GM20431 (cell line): ENCODE results near the gene SIGLEC15.
"Not testable (repeated sequence)": the region's sequence is repeated elsewhere in the genome, so short reads cannot be mapped to it uniquely, and the experiment has no call there.

Experiments
- in situ Hi-C: fragments of 300-500 bp; cut with MseI, MboI; formaldehyde crosslinking; loops from one replicate; pipeline ENCODE4 v1.15.0; 2020; ENCODE audit warnings: low sequenced_read_pairs; ENCODE audit not compliant: unreplicated experiment

The SIGLEC15 gene, protein sequence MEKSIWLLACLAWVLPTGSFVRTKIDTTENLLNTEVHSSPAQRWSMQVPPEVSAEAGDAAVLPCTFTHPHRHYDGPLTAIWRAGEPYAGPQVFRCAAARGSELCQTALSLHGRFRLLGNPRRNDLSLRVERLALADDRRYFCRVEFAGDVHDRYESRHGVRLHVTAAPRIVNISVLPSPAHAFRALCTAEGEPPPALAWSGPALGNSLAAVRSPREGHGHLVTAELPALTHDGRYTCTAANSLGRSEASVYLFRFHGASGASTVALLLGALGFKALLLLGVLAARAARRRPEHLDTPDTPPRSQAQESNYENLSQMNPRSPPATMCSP

DNA sequence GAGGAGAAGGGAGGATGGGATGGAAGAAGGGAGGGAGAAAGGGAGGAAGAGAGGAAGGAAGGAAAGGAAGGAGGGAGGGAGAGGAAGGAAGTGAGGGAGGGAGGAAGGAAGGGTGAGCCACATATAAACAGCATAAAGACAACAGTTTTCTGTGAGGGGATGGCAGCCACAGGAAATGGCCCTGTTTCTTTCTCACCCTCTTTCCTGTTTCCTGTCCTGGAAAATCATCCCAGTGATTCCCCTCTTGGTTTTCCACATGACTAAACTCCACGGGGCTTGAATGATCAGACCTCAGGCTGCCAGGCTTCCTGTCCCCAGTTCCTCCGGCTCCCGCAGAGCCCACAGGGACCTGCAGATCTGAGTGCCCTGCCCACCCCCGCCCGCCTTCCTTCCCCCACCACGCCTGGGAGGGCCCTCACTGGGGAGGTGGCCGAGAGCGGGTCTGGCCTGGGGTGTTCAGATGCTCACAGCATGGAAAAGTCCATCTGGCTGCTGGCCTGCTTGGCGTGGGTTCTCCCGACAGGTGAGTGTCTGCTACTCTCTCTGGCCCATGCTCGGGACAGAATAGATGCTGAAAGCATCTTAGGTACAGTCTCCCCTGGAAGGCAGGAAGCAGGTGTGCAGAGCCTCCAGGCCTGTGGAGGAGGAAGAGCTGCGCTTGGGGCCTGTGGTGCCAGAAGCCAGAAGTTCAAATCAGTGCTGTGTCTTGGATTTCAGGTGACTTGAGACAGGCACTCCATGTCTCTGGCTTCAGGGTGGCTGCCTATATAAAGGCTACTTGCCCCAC, at the start of gene SIGLEC15:
TSS of gene SIGLEC15 (plus strand) at position 418 of the 787 bp plus-strand sequence. CDS start at position 472, 54 bp downstream.
- in situ Hi-C loops = no loop called here

- in situ Hi-C loops = no loop called here
These were observed 49.7 kb upstream of the SIGLEC15 start for GRCh38 chr18:45775743-45776142.

GRCh38 chr18:45777393-45777792, 48.1 kb upstream of the SIGLEC15 start:
- in situ Hi-C loops = no loop called here

- in situ Hi-C loops = no loop called here
These were observed 44.9 kb upstream of the SIGLEC15 start for GRCh38 chr18:45780568-45780967.

- in situ Hi-C loops = no loop called here
These were observed 42.8 kb upstream of the SIGLEC15 start for GRCh38 chr18:45782662-45783061.

GRCh38 chr18:45783097-45784075, 42.1 kb upstream of the SIGLEC15 start:
- in situ Hi-C loops = no loop called here

DNA sequence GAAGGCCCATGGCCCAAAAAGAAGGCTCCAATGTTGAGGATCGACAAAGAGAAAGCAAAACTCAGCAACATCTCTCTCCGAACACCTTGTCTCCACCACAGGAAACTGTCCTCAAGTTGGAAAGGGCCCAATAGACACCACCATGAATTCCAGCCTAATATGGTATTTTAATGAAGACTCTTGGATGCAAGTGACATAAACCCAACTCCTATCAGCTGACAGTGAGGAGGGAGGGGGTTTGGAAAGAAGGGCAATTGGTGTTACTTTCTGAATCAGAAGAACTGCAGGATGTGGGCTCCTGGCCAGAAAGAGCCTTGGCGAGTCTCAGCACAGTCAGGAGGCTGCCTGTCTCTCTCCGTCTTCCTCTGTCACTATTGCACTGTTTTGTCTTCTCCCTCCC, 40.3 kb upstream of the SIGLEC15 start:
- in situ Hi-C loops = no loop called here

GRCh38 chr18:45786941-45787340, 38.5 kb upstream of the SIGLEC15 start:
- in situ Hi-C loops = no loop called here

GRCh38 chr18:45787346-45787745, 38.1 kb upstream of the SIGLEC15 start:
- in situ Hi-C loops = no loop called here

- in situ Hi-C loops = no loop called here
These were observed 36.6 kb upstream of the SIGLEC15 start for GRCh38 chr18:45788861-45789260.

GRCh38 chr18:45792506-45793263, 32.8 kb upstream of the SIGLEC15 start:
- in situ Hi-C loops = no loop called here

GRCh38 chr18:45793264-45793965, 32.1 kb upstream of the SIGLEC15 start:
- in situ Hi-C loops = no loop called here

DNA sequence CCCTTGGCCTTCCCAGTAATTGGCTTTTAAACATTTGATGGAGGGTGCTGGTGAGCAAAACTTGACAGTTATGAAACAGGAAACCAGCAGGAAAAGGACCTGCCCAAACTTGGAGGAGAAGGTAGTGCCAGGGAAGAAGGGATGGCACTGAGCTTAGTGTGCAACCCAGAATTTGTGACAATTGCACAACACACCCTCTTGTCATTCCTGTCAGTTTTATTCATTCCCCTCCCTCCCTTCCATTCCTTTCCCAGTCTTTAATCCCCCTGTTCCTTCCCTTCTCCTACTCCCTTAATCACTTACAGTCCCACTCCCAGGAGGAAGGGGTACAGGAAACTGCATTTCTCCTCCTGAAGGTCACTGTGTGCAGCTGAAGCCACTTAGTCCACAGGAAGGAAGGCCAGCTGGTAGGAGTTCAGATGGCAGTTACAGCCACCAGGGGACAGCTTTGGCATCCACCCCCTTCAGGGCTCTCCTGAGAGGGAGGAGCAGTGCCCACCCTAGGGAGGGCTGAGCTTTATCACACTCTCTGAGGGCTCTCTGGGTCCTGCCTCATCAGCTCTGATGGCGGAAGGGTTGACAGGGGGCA, 24.0 kb upstream of the SIGLEC15 start:
- in situ Hi-C loops = no loop called here

DNA sequence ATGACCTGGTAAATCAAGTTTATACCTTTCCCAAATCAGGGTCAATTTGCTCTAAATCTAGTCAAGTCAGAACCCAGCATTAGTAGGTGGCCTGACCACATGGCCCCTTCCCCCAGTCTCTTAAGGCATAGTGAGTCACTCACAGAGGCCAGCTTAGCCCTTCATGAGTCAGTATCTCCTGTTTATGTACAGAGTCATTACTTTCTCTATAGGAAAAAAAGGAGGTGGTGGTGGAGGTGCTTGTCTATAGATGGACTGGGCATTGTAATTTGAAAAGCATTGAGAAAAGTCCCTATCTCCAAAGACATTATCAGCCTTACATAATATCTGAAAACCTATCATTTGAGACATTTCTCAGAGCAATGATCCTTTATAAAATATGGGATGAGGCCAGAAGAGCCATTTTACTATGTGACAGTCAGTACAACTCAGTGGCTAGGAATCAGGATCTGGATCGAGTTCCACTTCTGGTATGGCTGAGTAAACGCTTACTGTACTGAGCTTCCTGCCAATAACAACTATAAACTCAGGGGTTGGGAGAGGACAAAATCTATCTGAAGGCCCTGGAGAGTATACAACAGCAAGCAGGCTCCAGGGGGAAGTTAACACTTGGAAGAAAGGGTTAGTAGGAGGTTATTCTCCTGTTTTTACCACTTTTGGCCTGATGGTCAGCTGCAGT, 22.5 kb upstream of the SIGLEC15 start:
- in situ Hi-C loops = no loop called here

DNA sequence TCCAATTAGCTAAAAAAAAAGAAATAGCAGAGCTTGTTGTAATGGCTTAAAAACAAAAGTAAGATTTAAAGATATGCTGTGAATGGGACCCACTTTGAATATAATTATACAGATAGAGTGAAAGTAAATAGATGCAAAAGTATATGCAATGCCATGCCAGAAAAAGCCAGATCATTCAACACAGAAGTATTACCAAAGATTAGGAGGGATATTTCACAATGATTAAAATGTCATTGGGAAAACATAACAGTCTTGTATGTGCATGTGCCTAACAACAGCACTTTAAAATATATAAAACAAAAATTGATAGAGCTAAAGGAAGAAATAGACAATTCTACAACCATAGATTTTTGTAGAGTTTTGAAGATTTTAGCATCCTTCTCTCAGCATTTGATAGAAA, 19.9 kb upstream of the SIGLEC15 start:
- in situ Hi-C loops = no loop called here

DNA sequence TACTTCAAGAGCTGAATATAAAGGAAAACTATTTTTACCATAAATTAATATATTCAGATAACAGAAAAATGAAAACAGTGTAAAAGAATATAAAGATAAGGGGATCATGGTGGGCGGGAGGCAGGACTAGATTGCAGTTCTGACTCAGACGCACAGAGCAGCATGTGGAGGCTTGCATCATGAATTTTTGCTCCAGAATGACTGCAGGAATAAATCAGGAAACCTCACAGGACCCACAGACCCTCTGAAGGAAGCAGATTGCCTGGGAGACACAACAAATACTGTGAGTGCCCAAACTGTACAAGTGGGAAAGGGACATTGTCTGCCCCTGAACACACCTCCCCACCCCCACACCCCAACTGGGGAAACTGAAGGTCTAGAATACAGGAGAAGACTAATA, 19.2 kb upstream of the SIGLEC15 start:
- in situ Hi-C loops = no loop called here

GRCh38 chr18:45807144-45807543, 18.3 kb upstream of the SIGLEC15 start:
- in situ Hi-C loops = not testable (repeated sequence)

- in situ Hi-C loops = not testable (repeated sequence)
These were observed 10.7 kb upstream of the SIGLEC15 start for GRCh38 chr18:45814733-45815132.
